GM12878 (cell line): Measurements from ENCODE around the gene MRPL46.

Experiments
- CHD2 ChIP-seq: IDR thresholded peaks from 2 replicates; pipeline ENCODE4 v1.6.1; 2011; ENCODE audit warnings: low read depth, low read length, improper control_type of control experiment, borderline replicate concordance
- CTCF ChIP-seq, 3 experiments: IDR thresholded peaks in 2 of 3; conservative IDR thresholded peaks in 1 of 3; 2 replicates each; pipeline ENCODE4 v1.5.1; 2011; ENCODE audit warnings: low read depth in 3 of 3, low read length in 3 of 3, mild to moderate bottlenecking in 3 of 3, control low read depth in 2 of 3, moderate library complexity in 2 of 3, inconsistent platforms in 1 of 3, mixed read lengths in 1 of 3; ENCODE audit not compliant: control insufficient read depth in 2 of 3, insufficient read depth in 1 of 3; ENCODE audit errors: extremely low read depth in 1 of 3
- NFYB ChIP-seq: IDR thresholded peaks from 2 replicates; pipeline ENCODE4 v1.6.1; 2011; ENCODE audit warnings: low read depth, mild to moderate bottlenecking, low read length, improper control_type of control experiment, moderate library complexity; ENCODE audit not compliant: insufficient read depth
- POLR2A ChIP-seq: IDR thresholded peaks from 2 replicates; pipeline ENCODE4 v1.6.1; 2011; ENCODE audit warnings: low read depth, mild to moderate bottlenecking, low read length
- SMAD5 ChIP-seq: IDR thresholded peaks from 2 replicates; pipeline ENCODE4 v1.6.1; 2016; ENCODE audit warnings: antibody characterized with exemption, low read depth
- TAF1 ChIP-seq: IDR thresholded peaks from 2 replicates; pipeline ENCODE4 v1.6.1; 2011; ENCODE audit warnings: mild to moderate bottlenecking, low read depth, low read length, borderline replicate concordance
- TF ChIP-seq, protein P1 (sequence below): IDR thresholded peaks from 2 replicates; pipeline ENCODE4 v1.6.1; 2011; ENCODE audit warnings: low read depth, low read length, improper control_type of control experiment, borderline replicate concordance
- TF ChIP-seq, protein P2 (sequence below): IDR thresholded peaks from 2 replicates; pipeline ENCODE4 v1.6.1; 2012; ENCODE audit warnings: low read depth, low read length, improper control_type of control experiment

DNA sequence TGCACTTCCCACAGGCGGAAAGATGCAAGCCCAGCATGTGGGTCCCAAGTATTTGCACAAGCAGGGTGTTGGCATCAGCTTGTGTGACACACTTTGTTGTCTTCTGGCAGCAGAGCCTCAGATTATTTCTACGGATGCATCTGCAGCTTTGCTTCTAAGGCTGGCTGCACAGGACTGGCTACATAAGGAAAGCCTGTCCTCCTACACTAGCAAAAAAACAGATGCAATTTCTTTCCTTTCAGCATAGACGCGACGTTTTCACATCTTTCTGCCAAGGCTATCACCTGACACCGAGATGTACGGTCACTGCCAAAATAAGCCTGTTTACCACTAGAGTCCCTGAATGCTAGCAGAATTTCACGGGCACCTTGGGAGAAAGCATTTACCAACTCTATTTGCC, 13.8 kb upstream of the MRPL46 start:
- TF ChIP-seq POLR2A (no peak), TAF1 (no peak), CTCF (IDR thresholded peaks at IDR 0.05 in 2 of 3, conservative IDR thresholded peaks at IDR 0.05 in 1 of 3; ENCODE audit: control insufficient read depth in 2 of 3, extremely low read depth in 1 of 3, insufficient read depth in 1 of 3, low read depth in 3 of 3, low read length in 3 of 3) (no peak), SMAD5 (no peak), NFYB (no peak), CHD2 (no peak)
- TF ChIP-seq, protein P1, sequence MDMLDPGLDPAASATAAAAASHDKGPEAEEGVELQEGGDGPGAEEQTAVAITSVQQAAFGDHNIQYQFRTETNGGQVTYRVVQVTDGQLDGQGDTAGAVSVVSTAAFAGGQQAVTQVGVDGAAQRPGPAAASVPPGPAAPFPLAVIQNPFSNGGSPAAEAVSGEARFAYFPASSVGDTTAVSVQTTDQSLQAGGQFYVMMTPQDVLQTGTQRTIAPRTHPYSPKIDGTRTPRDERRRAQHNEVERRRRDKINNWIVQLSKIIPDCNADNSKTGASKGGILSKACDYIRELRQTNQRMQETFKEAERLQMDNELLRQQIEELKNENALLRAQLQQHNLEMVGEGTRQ, result no peak
- TF ChIP-seq, protein P2, sequence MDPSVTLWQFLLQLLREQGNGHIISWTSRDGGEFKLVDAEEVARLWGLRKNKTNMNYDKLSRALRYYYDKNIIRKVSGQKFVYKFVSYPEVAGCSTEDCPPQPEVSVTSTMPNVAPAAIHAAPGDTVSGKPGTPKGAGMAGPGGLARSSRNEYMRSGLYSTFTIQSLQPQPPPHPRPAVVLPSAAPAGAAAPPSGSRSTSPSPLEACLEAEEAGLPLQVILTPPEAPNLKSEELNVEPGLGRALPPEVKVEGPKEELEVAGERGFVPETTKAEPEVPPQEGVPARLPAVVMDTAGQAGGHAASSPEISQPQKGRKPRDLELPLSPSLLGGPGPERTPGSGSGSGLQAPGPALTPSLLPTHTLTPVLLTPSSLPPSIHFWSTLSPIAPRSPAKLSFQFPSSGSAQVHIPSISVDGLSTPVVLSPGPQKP, result no peak
